Lower leg skin (tissue), 4 donors: ENCODE data around the gene LIMK1. TPM values are rescaled to one million over a fixed set of nuclear protein-coding genes. Genes with fewer than 3 reads are reported as not detected.
"Not testable (repeated sequence)": the region's sequence is repeated elsewhere in the genome, so short reads cannot be mapped to it uniquely, and the experiment has no call there.

Experiments
- DNase-seq, 2 donors: peaks; one replicate each; pipeline ENCODE4 v3.0.0-alpha.2; 2019; ENCODE audit warnings: low spot score in 2 of 2
- H3K4me3 ChIP-seq: fragments of 200-600 bp; sonication (generic); 2 replicates; pipeline ENCODE4 v1.5.1; 2017; ENCODE audit warnings: mild to moderate bottlenecking, low read depth; ENCODE audit not compliant: poor library complexity, severe bottlenecking
- POLR2A ChIP-seq, 2 donors: fragments of 450-650 bp; IDR thresholded peaks; one replicate each; pipeline ENCODE4 v1.6.1; 2016 to 2017; ENCODE audit warnings: antibody characterized with exemption in 2 of 2, mild to moderate bottlenecking in 1 of 2, moderate library complexity in 1 of 2
- WGBS, 2 donors: methylation state at CpG; one replicate each; pipeline ENCODE4 v1.1.5; 2018; 5-methylcytosine and 5-hydroxymethylcytosine counted together
- intact Hi-C: fragments of 100-400 bp; cut with DNase I; formaldehyde crosslinking; loops from one replicate; pipeline ENCODE4 v1.15.0; 2023; ENCODE audit warnings: low total_unique reads
- total RNA-seq, 4 donors: library from RNA; depleted of rRNA; stranded (reverse); fragments of >200 nt; gene quantifications; one replicate each; pipeline ENCODE4 v1.1.0, GENCODE V29; 2016
- TF ChIP-seq, protein P1 (sequence below), 3 donors: fragments of 450-650 bp; IDR thresholded peaks; one replicate each; pipeline ENCODE4 v1.5.1; 2016; ENCODE audit warnings: antibody characterized with exemption in 3 of 3, mild to moderate bottlenecking in 3 of 3, moderate library complexity in 2 of 3

The LIMK1 gene
- total RNA-seq, 4 donors from 2014 or later = 7.7 to 19.5 (median 14.6) TPM

DNA sequence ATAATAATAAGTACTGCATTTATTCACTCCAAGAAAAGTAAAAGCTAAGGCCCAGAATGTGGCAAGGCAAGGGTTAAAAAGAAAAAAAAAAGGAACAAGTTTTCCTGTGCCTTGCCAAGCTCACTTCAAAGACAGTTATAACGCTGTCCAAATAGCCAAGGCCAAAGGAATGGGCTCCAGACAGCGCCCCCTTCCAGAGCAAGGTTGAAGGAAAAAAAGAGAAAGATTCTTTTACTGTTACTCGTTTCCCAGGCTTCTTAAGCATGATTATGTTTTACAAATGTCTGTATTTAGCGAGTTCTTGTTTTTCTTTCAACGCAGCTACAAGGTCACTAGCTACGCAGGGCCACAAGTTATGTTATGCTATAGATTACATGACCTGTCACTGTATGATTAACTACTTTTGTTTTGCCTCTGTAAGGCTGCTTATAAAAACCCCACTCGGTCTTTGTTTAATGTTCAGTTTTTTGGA lies 81.4 kb downstream of the LIMK1 start:
- 57 to 60% methylated on average over 7 of the region's 7 CpGs for WGBS, 2 donors
- no peak for TF ChIP-seq POLR2A (IDR thresholded peaks at IDR 0.05)
- TF ChIP-seq, protein P1, sequence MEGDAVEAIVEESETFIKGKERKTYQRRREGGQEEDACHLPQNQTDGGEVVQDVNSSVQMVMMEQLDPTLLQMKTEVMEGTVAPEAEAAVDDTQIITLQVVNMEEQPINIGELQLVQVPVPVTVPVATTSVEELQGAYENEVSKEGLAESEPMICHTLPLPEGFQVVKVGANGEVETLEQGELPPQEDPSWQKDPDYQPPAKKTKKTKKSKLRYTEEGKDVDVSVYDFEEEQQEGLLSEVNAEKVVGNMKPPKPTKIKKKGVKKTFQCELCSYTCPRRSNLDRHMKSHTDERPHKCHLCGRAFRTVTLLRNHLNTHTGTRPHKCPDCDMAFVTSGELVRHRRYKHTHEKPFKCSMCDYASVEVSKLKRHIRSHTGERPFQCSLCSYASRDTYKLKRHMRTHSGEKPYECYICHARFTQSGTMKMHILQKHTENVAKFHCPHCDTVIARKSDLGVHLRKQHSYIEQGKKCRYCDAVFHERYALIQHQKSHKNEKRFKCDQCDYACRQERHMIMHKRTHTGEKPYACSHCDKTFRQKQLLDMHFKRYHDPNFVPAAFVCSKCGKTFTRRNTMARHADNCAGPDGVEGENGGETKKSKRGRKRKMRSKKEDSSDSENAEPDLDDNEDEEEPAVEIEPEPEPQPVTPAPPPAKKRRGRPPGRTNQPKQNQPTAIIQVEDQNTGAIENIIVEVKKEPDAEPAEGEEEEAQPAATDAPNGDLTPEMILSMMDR (IDR thresholded peaks at IDR 0.05) = no peak
- intact Hi-C loops = no loop called here
- DNase-seq = no peak
- no peak overlapping the region for H3K4me3 ChIP-seq

DNA sequence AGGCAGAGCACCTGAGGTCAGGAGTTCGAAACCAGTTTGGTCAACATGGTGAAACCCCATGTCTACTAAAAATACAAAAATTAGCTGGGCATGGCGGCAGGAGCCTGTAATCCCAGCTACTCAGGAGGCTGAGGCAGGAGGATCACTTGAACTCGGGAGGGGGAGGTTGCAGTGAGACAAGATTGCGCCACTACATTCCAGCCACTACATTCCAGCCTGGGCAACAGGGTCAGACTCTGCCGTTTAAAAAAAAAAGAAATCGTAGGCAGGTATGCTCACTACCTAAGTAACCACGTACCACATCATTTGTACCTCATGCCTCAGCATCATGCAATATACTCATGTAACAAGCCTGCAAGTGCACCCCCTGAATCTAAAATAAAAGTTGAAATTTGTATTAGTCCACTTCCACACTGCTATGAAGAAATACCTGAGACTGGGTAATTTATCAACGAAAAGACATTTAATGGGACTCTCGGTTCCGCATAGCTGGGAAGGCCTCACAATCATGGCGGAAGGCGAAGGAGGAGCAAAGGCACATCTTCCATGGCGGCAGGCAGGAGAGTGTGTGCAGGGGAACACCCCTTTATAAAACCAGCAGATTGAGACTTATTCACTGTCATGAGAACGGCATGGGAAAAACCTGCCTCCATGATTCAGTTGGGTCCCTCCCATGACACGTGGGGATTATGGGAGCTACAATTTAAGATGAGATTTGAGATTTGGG lies 82.4 kb downstream of the LIMK1 start:
- H3K4me3 ChIP-seq = no peak overlapping the region
- 95 to 96% methylated on average over 15 of the region's 15 CpGs for WGBS, 2 donors
- intact Hi-C loops = no loop called here
- TF ChIP-seq, protein P1 (IDR thresholded peaks at IDR 0.05) = no peak
- no peak for TF ChIP-seq POLR2A (IDR thresholded peaks at IDR 0.05)
- no peak for DNase-seq

DNA sequence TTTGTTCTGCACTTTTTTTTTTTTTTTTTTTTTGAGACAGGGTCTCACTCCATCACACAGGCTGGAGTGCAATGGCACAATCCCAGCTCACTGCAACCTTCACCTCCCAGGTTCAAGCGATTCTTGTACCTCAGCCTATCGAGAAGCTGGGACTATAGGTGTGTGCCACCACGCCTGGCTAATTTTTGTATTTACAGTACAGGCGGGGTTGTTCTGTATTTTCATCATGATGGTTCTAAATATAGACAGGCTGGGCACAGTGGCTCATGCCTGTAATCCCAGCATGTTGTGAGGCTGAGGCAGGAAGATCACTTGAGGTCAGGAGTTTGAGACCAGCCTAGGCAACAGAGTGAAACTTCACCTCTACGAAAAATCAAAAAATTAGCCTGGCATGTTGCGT lies 83.7 kb downstream of the LIMK1 start:
- intact Hi-C loops, H3K4me3 ChIP-seq, DNase-seq: not testable (repeated sequence)
- 74 to 81% methylated on average over 6 of the region's 6 CpGs for WGBS, 2 donors

Other genes with a start within 250 kb of the LIMK1 start
- 1 to 10 TPM; 2.0 to 7.4 (median 4.3) TPM for gene METTL27, start 241.3 kb upstream of the LIMK1 start, total RNA-seq
- gene TMEM270, start 222.6 kb upstream of the LIMK1 start, total RNA-seq = not detected
- gene ELN, start 55.6 kb upstream of the LIMK1 start, total RNA-seq = 10 to 100 TPM in 3 of 4 donors, 1 to 10 TPM in 1; 5.6 to 96.2 (median 32.4) TPM
- 100 to 1,000 TPM; 259 to 321 (median 296) TPM for gene EIF4H, start 90.6 kb downstream of the LIMK1 start, total RNA-seq
- gene LAT2, start 126.2 kb downstream of the LIMK1 start, total RNA-seq = 1 to 10 TPM in 3 of 4 donors, under 1 TPM in 1; 0.88 to 2.4 (median 1.5) TPM
- 10 to 100 TPM; 15.3 to 26.5 (median 23.9) TPM for gene RFC2, start 170.6 kb downstream of the LIMK1 start, total RNA-seq
- gene CLIP2, start 205.6 kb downstream of the LIMK1 start, total RNA-seq = 10 to 100 TPM; 29.1 to 60.2 (median 52.5) TPM